Measurements from ENCODE around the gene PIGH. TPM values are rescaled to one million over a fixed set of nuclear protein-coding genes. Genes with fewer than 3 reads are reported as not detected.
"Not testable (repeated sequence)": the region's sequence is repeated elsewhere in the genome, so short reads cannot be mapped to it uniquely, and the experiment has no call there.

The PIGH gene
- total RNA-seq, 1 experiment from 2014 or later = 27.2 TPM

- DNase-seq (ENCODE audit: extremely low read depth, low read depth) = no peak
Observed at GRCh38 chr14:67610491-67610890, 10.4 kb upstream of the PIGH start.

GRCh38 chr14:67609642-67610310 is 9.7 kb upstream of the PIGH start:
- no peak for DNase-seq (ENCODE audit: extremely low read depth, low read depth)

GRCh38 chr14:67607646-67608045 is 7.6 kb upstream of the PIGH start:
- DNase-seq (ENCODE audit: extremely low read depth, low read depth) = no peak

GRCh38 chr14:67602995-67603545 is 3.0 kb upstream of the PIGH start:
- no peak for DNase-seq (ENCODE audit: extremely low read depth, low read depth)

- DNase-seq (ENCODE audit: extremely low read depth, low read depth) = no peak
Observed at GRCh38 chr14:67602076-67602475, 2.0 kb upstream of the PIGH start.

GRCh38 chr14:67600562-67600974 is 500 bp upstream of the PIGH start:
- DNase-seq (ENCODE audit: extremely low read depth, low read depth) = not testable (repeated sequence)

GRCh38 chr14:67595392-67595791 is 4.7 kb downstream of the PIGH start:
- DNase-seq (ENCODE audit: extremely low read depth, low read depth) = no peak

- not testable (repeated sequence) for DNase-seq (ENCODE audit: extremely low read depth, low read depth)
Observed at GRCh38 chr14:67593650-67594049, 6.4 kb downstream of the PIGH start.

- no peak for DNase-seq (ENCODE audit: extremely low read depth, low read depth)
Observed at GRCh38 chr14:67589204-67589770, 10.8 kb downstream of the PIGH start.

GRCh38 chr14:67586369-67586768 is 13.7 kb downstream of the PIGH start:
- DNase-seq (ENCODE audit: extremely low read depth, low read depth) = no peak

GRCh38 chr14:67584978-67585377 is 15.1 kb downstream of the PIGH start:
- DNase-seq (ENCODE audit: extremely low read depth, low read depth) = no peak

GRCh38 chr14:67583711-67584644 is 16.1 kb downstream of the PIGH start:
- DNase-seq (ENCODE audit: extremely low read depth, low read depth) = peak; percentile 52

- DNase-seq (ENCODE audit: extremely low read depth, low read depth) = no peak
Observed at GRCh38 chr14:67582061-67582460, 18.0 kb downstream of the PIGH start.

- DNase-seq (ENCODE audit: extremely low read depth, low read depth) = no peak
Observed at GRCh38 chr14:67581643-67582042, 18.4 kb downstream of the PIGH start.

GRCh38 chr14:67580336-67581171 is 19.5 kb downstream of the PIGH start:
- no peak for DNase-seq (ENCODE audit: extremely low read depth, low read depth)

- DNase-seq (ENCODE audit: extremely low read depth, low read depth) = no peak
Observed at GRCh38 chr14:67579636-67580035, 20.4 kb downstream of the PIGH start.

GRCh38 chr14:67579040-67579439 is 21.0 kb downstream of the PIGH start:
- DNase-seq (ENCODE audit: extremely low read depth, low read depth) = no peak

GRCh38 chr14:67577909-67578749 is 21.9 kb downstream of the PIGH start:
- DNase-seq (ENCODE audit: extremely low read depth, low read depth) = no peak

- DNase-seq (ENCODE audit: extremely low read depth, low read depth) = no peak
Observed at GRCh38 chr14:67577181-67577808, 22.8 kb downstream of the PIGH start.

All from NCI-H460 (cell line).